ENCODE measurements around the gene LRRFIP1.

The LRRFIP1 gene

GRCh38 chr2:237599465-237600110 is 27.8 kb upstream of the LRRFIP1 start:
- no peak overlapping the region for H3K4me2 ChIP-seq (ENCODE audit: low read length)
- no peak overlapping the region for H3K9ac ChIP-seq (ENCODE audit: low read length)
- no peak overlapping the region for H2AFZ ChIP-seq (ENCODE audit: low read depth, low read length)
- H3K9me3 ChIP-seq (ENCODE audit: insufficient read depth, low read length), result no peaks in the 10 kb centered on the region
- TF ChIP-seq CTCF (IDR thresholded peaks at IDR 0.05; ENCODE audit: low read depth, low read length) (no peak), EZH2phosphoT487 (IDR thresholded peaks at IDR 0.05; ENCODE audit: low read depth) (no peak)
- no peak overlapping the region for H3K27ac ChIP-seq (ENCODE audit: low read length)
- no peaks in the 10 kb centered on the region for H3K4me1 ChIP-seq (ENCODE audit: low read length)
- H3K4me3 ChIP-seq (ENCODE audit: low read length), result no peak overlapping the region
- H4K20me1 ChIP-seq (ENCODE audit: insufficient read depth, low read length), result no peaks in the 10 kb centered on the region
- H3K79me2 ChIP-seq (ENCODE audit: low read length), result no peaks in the 10 kb centered on the region
- H3K27me3 ChIP-seq (ENCODE audit: low read depth, low read length), result no peaks in the 10 kb centered on the region
- no peaks in the 10 kb centered on the region for H3K36me3 ChIP-seq (replicated peaks; ENCODE audit: low read depth, low read length)

- no peaks in the 10 kb centered on the region for H4K20me1 ChIP-seq (ENCODE audit: insufficient read depth, low read length)
- H3K4me3 ChIP-seq (ENCODE audit: low read length), result no peak overlapping the region
- no peaks in the 10 kb centered on the region for H3K36me3 ChIP-seq (replicated peaks; ENCODE audit: low read depth, low read length)
- H3K9ac ChIP-seq (ENCODE audit: low read length), result no peak overlapping the region
- no peaks in the 10 kb centered on the region for H3K4me1 ChIP-seq (ENCODE audit: low read length)
- H3K27me3 ChIP-seq (ENCODE audit: low read depth, low read length), result no peaks in the 10 kb centered on the region
- H3K27ac ChIP-seq (ENCODE audit: low read length), result no peak overlapping the region
- H2AFZ ChIP-seq (ENCODE audit: low read depth, low read length), result no peak overlapping the region
- no peaks in the 10 kb centered on the region for H3K79me2 ChIP-seq (ENCODE audit: low read length)
- H3K4me2 ChIP-seq (ENCODE audit: low read length), result no peak overlapping the region
- no peak for TF ChIP-seq EZH2phosphoT487 (IDR thresholded peaks at IDR 0.05; ENCODE audit: low read depth)
- TF ChIP-seq CTCF (IDR thresholded peaks at IDR 0.05; ENCODE audit: low read depth, low read length), result no peak
- H3K9me3 ChIP-seq (ENCODE audit: insufficient read depth, low read length), result no peaks in the 10 kb centered on the region
Observed at GRCh38 chr2:237600205-237600846, 27.1 kb upstream of the LRRFIP1 start.

GRCh38 chr2:237601453-237602116 is 25.8 kb upstream of the LRRFIP1 start:
- no peak overlapping the region for H3K27ac ChIP-seq (ENCODE audit: low read length)
- no peak for TF ChIP-seq EZH2phosphoT487 (IDR thresholded peaks at IDR 0.05; ENCODE audit: low read depth)
- no peak for TF ChIP-seq CTCF (IDR thresholded peaks at IDR 0.05; ENCODE audit: low read depth, low read length)
- H4K20me1 ChIP-seq (ENCODE audit: insufficient read depth, low read length), result no peaks in the 10 kb centered on the region
- H3K4me3 ChIP-seq (ENCODE audit: low read length), result no peak overlapping the region
- H3K27me3 ChIP-seq (ENCODE audit: low read depth, low read length), result no peaks in the 10 kb centered on the region
- H3K4me1 ChIP-seq (ENCODE audit: low read length), result no peaks in the 10 kb centered on the region
- no peak overlapping the region for H2AFZ ChIP-seq (ENCODE audit: low read depth, low read length)
- no peak overlapping the region for H3K4me2 ChIP-seq (ENCODE audit: low read length)
- H3K9me3 ChIP-seq (ENCODE audit: insufficient read depth, low read length), result no peaks in the 10 kb centered on the region
- H3K9ac ChIP-seq (ENCODE audit: low read length), result no peak overlapping the region
- no peaks in the 10 kb centered on the region for H3K36me3 ChIP-seq (replicated peaks; ENCODE audit: low read depth, low read length)
- no peaks in the 10 kb centered on the region for H3K79me2 ChIP-seq (ENCODE audit: low read length)

GRCh38 chr2:237602409-237602808 is 25.0 kb upstream of the LRRFIP1 start:
- TF ChIP-seq EZH2phosphoT487 (IDR thresholded peaks at IDR 0.05; ENCODE audit: low read depth), result no peak
- no peaks in the 10 kb centered on the region for H3K4me1 ChIP-seq (ENCODE audit: low read length)
- no peak overlapping the region for H3K9ac ChIP-seq (ENCODE audit: low read length)
- H3K79me2 ChIP-seq (ENCODE audit: low read length), result no peaks in the 10 kb centered on the region
- no peaks in the 10 kb centered on the region for H3K9me3 ChIP-seq (ENCODE audit: insufficient read depth, low read length)
- H2AFZ ChIP-seq (ENCODE audit: low read depth, low read length), result no peak overlapping the region
- H3K36me3 ChIP-seq (replicated peaks; ENCODE audit: low read depth, low read length), result no peaks in the 10 kb centered on the region
- no peak overlapping the region for H3K4me3 ChIP-seq (ENCODE audit: low read length)
- H4K20me1 ChIP-seq (ENCODE audit: insufficient read depth, low read length), result no peaks in the 10 kb centered on the region
- H3K27ac ChIP-seq (ENCODE audit: low read length), result no peak overlapping the region
- H3K4me2 ChIP-seq (ENCODE audit: low read length), result no peak overlapping the region
- H3K27me3 ChIP-seq (ENCODE audit: low read depth, low read length), result no peaks in the 10 kb centered on the region
